ENCODE data around the gene ETFA. TPM values are rescaled to one million over a fixed set of nuclear protein-coding genes. Genes with fewer than 3 reads are reported as not detected.
"Not testable (repeated sequence)": the region's sequence is repeated elsewhere in the genome, so short reads cannot be mapped to it uniquely, and the experiment has no call there.

Gene ETFA
- total RNA-seq, 2 donors from 2014 or later, result 265 to 268 TPM

- intact Hi-C loops (cut with DNase I); ATAC-seq; DNase-seq: not testable (repeated sequence)
Observed at GRCh38 chr15:76294463-76294862, 16.8 kb downstream of the ETFA start.

GRCh38 chr15:76293361-76293760, 17.9 kb downstream of the ETFA start:
- ATAC-seq (no peak), DNase-seq (no peak)
- intact Hi-C loops (cut with DNase I), result no loop called here

- intact Hi-C loops (cut with DNase I), result no loop called here
- no peak for ATAC-seq
- DNase-seq, result no peak
Observed at GRCh38 chr15:76289582-76289981, 21.7 kb downstream of the ETFA start.

GRCh38 chr15:76286271-76286879, 24.9 kb downstream of the ETFA start:
- DNase-seq (no peak), ATAC-seq (no peak)
- intact Hi-C loops (cut with DNase I), result no loop called here

- ATAC-seq, result no peak
- intact Hi-C loops (cut with DNase I), result no loop called here
- DNase-seq, result no peak
Observed at GRCh38 chr15:76285241-76285825, 25.9 kb downstream of the ETFA start.

GRCh38 chr15:76282465-76282864, 28.8 kb downstream of the ETFA start:
- DNase-seq, result no peak
- intact Hi-C loops (cut with DNase I), result no loop called here
- no peak for ATAC-seq

- intact Hi-C loops (cut with DNase I), result no loop called here
- ATAC-seq (no peak), DNase-seq (no peak)
Observed at GRCh38 chr15:76278651-76279050, 32.6 kb downstream of the ETFA start.

GRCh38 chr15:76274821-76275220, 36.4 kb downstream of the ETFA start:
- intact Hi-C loops (cut with DNase I), result no loop called here
- ATAC-seq, result no peak
- DNase-seq, result no peak

GRCh38 chr15:76274226-76274625, 37.0 kb downstream of the ETFA start:
- no peak for ATAC-seq
- intact Hi-C loops (cut with DNase I), result no loop called here
- no peak for DNase-seq

- DNase-seq (no peak), ATAC-seq (no peak)
- intact Hi-C loops (cut with DNase I), result no loop called here
Observed at GRCh38 chr15:76270876-76271275, 40.4 kb downstream of the ETFA start.

- DNase-seq (no peak), ATAC-seq (no peak)
- intact Hi-C loops (cut with DNase I), result no loop called here
Observed at GRCh38 chr15:76267077-76267476, 44.2 kb downstream of the ETFA start.

GRCh38 chr15:76265769-76266168, 45.5 kb downstream of the ETFA start:
- ATAC-seq; intact Hi-C loops (cut with DNase I); DNase-seq: not testable (repeated sequence)

GRCh38 chr15:76260246-76260938, 50.9 kb downstream of the ETFA start:
- DNase-seq, result no peak
- intact Hi-C loops (cut with DNase I), result no loop called here
- ATAC-seq, result peak in 1 of 2 donors; percentile 12

GRCh38 chr15:76259392-76259791, 51.9 kb downstream of the ETFA start:
- intact Hi-C loops (cut with DNase I), result no loop called here
- ATAC-seq (peak in 1 of 2 donors; percentile 18), DNase-seq (no peak)

GRCh38 chr15:76258460-76258859, 52.8 kb downstream of the ETFA start:
- intact Hi-C loops (cut with DNase I), result no loop called here
- DNase-seq (no peak), ATAC-seq (no peak)

- ATAC-seq (no peak), DNase-seq (no peak)
- intact Hi-C loops (cut with DNase I), result no loop called here
Observed at GRCh38 chr15:76253691-76254473, 57.4 kb downstream of the ETFA start.

GRCh38 chr15:76252249-76252648, 59.0 kb downstream of the ETFA start:
- no peak for ATAC-seq
- intact Hi-C loops (cut with DNase I), result no loop called here
- DNase-seq, result no peak

- no peak for DNase-seq
- intact Hi-C loops (cut with DNase I), result no loop called here
- no peak for ATAC-seq
Observed at GRCh38 chr15:76251717-76252116, 59.6 kb downstream of the ETFA start.

- DNase-seq, result no peak
- intact Hi-C loops (cut with DNase I), result no loop called here
Observed at GRCh38 chr15:76245072-76245610, 66.1 kb downstream of the ETFA start.

GRCh38 chr15:76239786-76240185, 71.5 kb downstream of the ETFA start:
- ATAC-seq, result no peak
- intact Hi-C loops (cut with DNase I), result loop anchor here in 1 of 2 donors (5.0 kb wide), 2 partner anchors 93 to 628 kb away; no protein-coding TSS in a partner anchor
- DNase-seq, result no peak

More at GRCh38 chr15:76245072-76245610, 66.1 kb downstream of the ETFA start:
- no peak for ATAC-seq

All from left cardiac atrium (tissue), 4 donors.